Activated naive CD4-positive, alpha-beta T cell treated with anti-CD3 and anti-CD28 coated beads, Interleukin-2, amount 10 ng/mL, durations not matched to agents 5 hours and 36 hours (primary cell): ENCODE data around the gene HOOK1. TPM values are rescaled to one million over a fixed set of nuclear protein-coding genes. Genes with fewer than 3 reads are reported as not detected.

Experiments
- total RNA-seq, 2 experiments: library from RNA; stranded (reverse); gene quantifications; one replicate each; pipeline ENCODE4 v1.2.3, GENCODE V29; 2021

Gene HOOK1
- total RNA-seq = 10 to 100 TPM; 11.1 to 15.3 TPM

DNA sequence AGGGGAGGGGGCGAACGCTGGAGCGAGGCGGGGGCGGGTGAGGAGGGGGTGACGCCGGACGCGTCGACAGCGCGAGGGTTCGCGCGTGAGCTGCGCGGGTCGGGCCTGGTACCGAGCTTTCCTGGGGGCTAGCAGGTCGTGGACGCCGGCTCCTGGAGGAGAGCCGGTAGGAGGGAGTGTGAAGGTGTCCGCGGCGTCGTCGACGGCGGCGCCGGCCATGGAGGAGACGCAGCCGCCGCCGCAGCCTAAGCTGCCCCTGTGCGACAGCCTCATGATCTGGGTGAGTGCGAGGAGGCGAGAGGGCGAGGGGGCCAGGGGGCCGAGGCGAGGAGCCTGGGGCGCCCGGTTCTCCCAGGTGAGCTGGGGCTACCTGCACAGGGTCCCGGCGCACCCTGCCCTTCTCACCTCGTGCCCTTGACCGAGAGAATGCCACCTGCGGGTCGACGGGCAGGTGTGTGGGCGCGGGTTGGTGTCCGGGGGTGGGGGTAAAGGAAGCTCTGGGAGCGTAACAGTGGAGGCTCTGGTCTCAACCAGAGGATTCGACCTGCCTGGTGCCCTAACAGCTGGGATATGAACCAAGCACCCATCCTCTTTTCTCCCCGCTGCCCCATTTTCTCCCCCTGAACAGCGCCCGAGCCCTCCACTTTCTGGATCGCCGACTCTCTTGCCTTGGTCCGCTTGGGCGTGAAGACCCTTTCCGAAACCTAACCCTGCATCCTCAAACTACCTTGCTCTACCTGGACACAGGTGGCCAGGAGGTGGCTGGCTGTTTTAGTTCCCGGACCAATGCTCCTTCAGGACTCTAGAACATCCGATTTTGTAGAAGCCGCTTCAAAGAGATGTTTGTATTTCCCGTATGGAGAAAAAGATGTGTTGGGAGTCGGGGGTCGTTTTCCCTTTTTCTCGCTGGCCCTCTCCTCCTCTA, at the start of gene HOOK1:
Gene HOOK1, plus strand, starts transcription at position 49 of the 925 bp plus-strand sequence. Its CDS starts 169 bp downstream, at position 218.

Other genes starting within 250 kb of the HOOK1 start
- 1 to 10 TPM in 1 of 2 experiments, under 1 TPM in 1; 0.94 to 1.3 TPM for gene CYP2J2, start 111.8 kb downstream of the HOOK1 start, total RNA-seq